Thoracic aorta endothelial cell (primary cell): ENCODE data around the gene PRRC2C. TPM values are rescaled to one million over a fixed set of nuclear protein-coding genes. Genes with fewer than 3 reads are reported as not detected.

Source experiments
- small RNA-seq: library from RNA; depleted of rRNA; stranded (forward); fragments of <200 nt; gene quantifications from one replicate; pipeline ENCODE3, GENCODE V24; 2012
- total RNA-seq: library from RNA; depleted of rRNA; stranded (reverse); fragments of >200 nt; gene quantifications from 2 replicates; pipeline ENCODE4 v1.2.3, GENCODE V29; 2012

The PRRC2C gene
- 120 and 145 TPM in 2 replicates for total RNA-seq

GRCh38 chr1:171485375-171486047 lies at the start of gene PRRC2C:
Gene PRRC2C, plus strand, starts transcription at chr1:171485530. Its CDS starts 26,559 bp downstream, at chr1:171512089.

GRCh38 chr1:171622152-171622462 lies 136.8 kb downstream of the PRRC2C start, which contains the start of gene MYOCOS:
Gene MYOCOS, plus strand, starts transcription at chr1:171622243. Its CDS starts 1,641 bp downstream, at chr1:171623884.

Small RNA genes within 50 kb of the gene (small RNA-seq; reads per million reads assigned to genes)
- not detected for gene CYCSP53

Other genes starting within 250 kb of the PRRC2C start
- gene FMO1, start 237.0 kb upstream of the PRRC2C start, total RNA-seq: not detected in 2 replicates
- 0.65 and 0.80 TPM in 2 replicates for gene FMO4, start 171.3 kb upstream of the PRRC2C start, total RNA-seq
- 0.27 TPM in 1 of 2 replicates, not detected in the other for gene MYOCOS, start 136.7 kb downstream of the PRRC2C start, total RNA-seq
- gene MYOC, start 167.2 kb downstream of the PRRC2C start, total RNA-seq: not detected in 2 replicates